MM.1S (cell line): ENCODE data around the gene CTNNA2.

Experiments used
- DNase-seq: peaks from one replicate; pipeline ENCODE4 v3.0.0-alpha.2; 2015
- H2AFZ ChIP-seq: fragments of 300-600 bp; sonication (generic); 2 replicates; pipeline ENCODE4 v1.6.0; 2016; ENCODE audit warnings: antibody characterized with exemption, low read length
- H3F3A ChIP-seq: fragments of 300-600 bp; sonication (generic); 2 replicates; pipeline ENCODE4 v1.6.1; 2016; ENCODE audit warnings: mild to moderate bottlenecking, antibody characterized with exemption, low read length, moderate library complexity, mixed read lengths; ENCODE audit not compliant: insufficient read depth
- H3K27ac ChIP-seq: fragments of 300-600 bp; sonication (generic); 2 replicates; pipeline ENCODE4 v1.5.1; 2016; ENCODE audit warnings: mild to moderate bottlenecking, low read length
- H3K27me3 ChIP-seq: fragments of 300-600 bp; sonication (generic); replicated peaks from 2 replicates; pipeline ENCODE4 v1.6.0; 2016; ENCODE audit warnings: low read length; ENCODE audit not compliant: insufficient read depth
- H3K36me3 ChIP-seq: fragments of 300-600 bp; sonication (generic); replicated peaks from 2 replicates; pipeline ENCODE4 v1.6.1; 2016; ENCODE audit warnings: mild to moderate bottlenecking, low read length, mixed read lengths; ENCODE audit not compliant: insufficient read depth
- H3K4me1 ChIP-seq: fragments of 300-600 bp; sonication (generic); 2 replicates; pipeline ENCODE4 v1.6.1; 2016; ENCODE audit warnings: low read length, mixed read lengths
- H3K4me2 ChIP-seq: fragments of 300-600 bp; sonication (generic); 2 replicates; pipeline ENCODE4 v1.6.0; 2016; ENCODE audit warnings: low read depth, low read length
- H3K4me3 ChIP-seq: fragments of 300-600 bp; sonication (generic); 2 replicates; pipeline ENCODE4 v1.5.1; 2016; ENCODE audit warnings: low read length, mixed read lengths
- H3K79me2 ChIP-seq: fragments of 300-600 bp; sonication (generic); 2 replicates; pipeline ENCODE4 v1.6.1; 2016; ENCODE audit warnings: mixed run types, low read length, mixed read lengths
- H3K9ac ChIP-seq: fragments of 300-600 bp; sonication (generic); 2 replicates; pipeline ENCODE4 v1.6.1; 2016; ENCODE audit warnings: low read length, mixed read lengths
- H3K9me2 ChIP-seq: fragments of 300-600 bp; sonication (generic); replicated peaks from 2 replicates; pipeline ENCODE4 v1.6.1; 2016; ENCODE audit warnings: mild to moderate bottlenecking, low read length, mixed read lengths; ENCODE audit not compliant: insufficient read depth
- H3K9me3 ChIP-seq: fragments of 300-600 bp; sonication (generic); replicated peaks from 2 replicates; pipeline ENCODE4 v1.6.1; 2016; ENCODE audit warnings: mild to moderate bottlenecking, low read length, mixed read lengths; ENCODE audit not compliant: insufficient read depth
- H4K20me1 ChIP-seq: fragments of 300-600 bp; sonication (generic); 2 replicates; pipeline ENCODE4 v1.6.1; 2016; ENCODE audit warnings: mild to moderate bottlenecking, low read length, moderate library complexity, mixed read lengths; ENCODE audit not compliant: insufficient read depth
- EZH2 ChIP-seq: fragments of 300-600 bp; sonication (generic); optimal IDR thresholded peaks from 2 replicates; pipeline ENCODE3; 2017; ENCODE audit warnings: low read depth, mild to moderate bottlenecking, antibody characterized with exemption, low read length, mixed read lengths
- EZH2phosphoT487 ChIP-seq: fragments of 300-600 bp; sonication (generic); IDR thresholded peaks from 2 replicates; pipeline ENCODE4 v1.6.1; 2018; ENCODE audit warnings: antibody characterized with exemption, low read length
- TF ChIP-seq, protein P1 (sequence below): fragments of 300-600 bp; sonication (generic); IDR thresholded peaks from 2 replicates; pipeline ENCODE4 v1.5.1; 2016; ENCODE audit warnings: antibody characterized with exemption, low read length, mixed read lengths

The CTNNA2 gene

DNA sequence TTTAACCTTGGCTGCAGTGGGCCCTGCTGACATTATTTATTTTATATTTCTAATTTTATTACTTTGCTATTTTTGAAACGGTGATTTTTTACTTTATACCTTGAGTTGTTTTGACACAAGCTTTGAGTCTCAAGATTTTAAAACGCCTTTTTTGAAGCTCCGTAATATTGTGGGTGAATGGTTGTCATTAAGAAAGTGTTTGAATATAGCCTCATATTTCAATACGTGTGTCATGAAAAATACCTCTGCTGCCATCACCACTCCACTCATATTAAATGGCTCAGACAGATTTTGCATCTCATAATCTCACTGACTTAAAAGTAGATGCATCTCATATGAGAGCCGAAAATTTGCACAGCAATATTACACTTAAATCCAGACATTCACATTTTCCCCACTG is 106.6 kb downstream of the CTNNA2 start:
- Histone ChIP-seq H3K9me3 (no peaks in the 10 kb centered on the region), H3K9me2 (no peaks in the 10 kb centered on the region), H3K27ac (no peak overlapping the region), H4K20me1 (no peaks in the 10 kb centered on the region), H2AFZ (no peak overlapping the region), H3K27me3 (no peaks in the 10 kb centered on the region), H3K36me3 (no peaks in the 10 kb centered on the region), H3F3A (no peaks in the 10 kb centered on the region), H3K79me2 (no peaks in the 10 kb centered on the region), H3K9ac (no peak overlapping the region), H3K4me1 (no peaks in the 10 kb centered on the region), H3K4me3 (no peak overlapping the region), H3K4me2 (no peak overlapping the region)
- TF ChIP-seq EZH2: no peak
- TF ChIP-seq, protein P1, sequence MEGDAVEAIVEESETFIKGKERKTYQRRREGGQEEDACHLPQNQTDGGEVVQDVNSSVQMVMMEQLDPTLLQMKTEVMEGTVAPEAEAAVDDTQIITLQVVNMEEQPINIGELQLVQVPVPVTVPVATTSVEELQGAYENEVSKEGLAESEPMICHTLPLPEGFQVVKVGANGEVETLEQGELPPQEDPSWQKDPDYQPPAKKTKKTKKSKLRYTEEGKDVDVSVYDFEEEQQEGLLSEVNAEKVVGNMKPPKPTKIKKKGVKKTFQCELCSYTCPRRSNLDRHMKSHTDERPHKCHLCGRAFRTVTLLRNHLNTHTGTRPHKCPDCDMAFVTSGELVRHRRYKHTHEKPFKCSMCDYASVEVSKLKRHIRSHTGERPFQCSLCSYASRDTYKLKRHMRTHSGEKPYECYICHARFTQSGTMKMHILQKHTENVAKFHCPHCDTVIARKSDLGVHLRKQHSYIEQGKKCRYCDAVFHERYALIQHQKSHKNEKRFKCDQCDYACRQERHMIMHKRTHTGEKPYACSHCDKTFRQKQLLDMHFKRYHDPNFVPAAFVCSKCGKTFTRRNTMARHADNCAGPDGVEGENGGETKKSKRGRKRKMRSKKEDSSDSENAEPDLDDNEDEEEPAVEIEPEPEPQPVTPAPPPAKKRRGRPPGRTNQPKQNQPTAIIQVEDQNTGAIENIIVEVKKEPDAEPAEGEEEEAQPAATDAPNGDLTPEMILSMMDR: no peak
- TF ChIP-seq EZH2phosphoT487: no peak
- DNase-seq: no peak

DNA sequence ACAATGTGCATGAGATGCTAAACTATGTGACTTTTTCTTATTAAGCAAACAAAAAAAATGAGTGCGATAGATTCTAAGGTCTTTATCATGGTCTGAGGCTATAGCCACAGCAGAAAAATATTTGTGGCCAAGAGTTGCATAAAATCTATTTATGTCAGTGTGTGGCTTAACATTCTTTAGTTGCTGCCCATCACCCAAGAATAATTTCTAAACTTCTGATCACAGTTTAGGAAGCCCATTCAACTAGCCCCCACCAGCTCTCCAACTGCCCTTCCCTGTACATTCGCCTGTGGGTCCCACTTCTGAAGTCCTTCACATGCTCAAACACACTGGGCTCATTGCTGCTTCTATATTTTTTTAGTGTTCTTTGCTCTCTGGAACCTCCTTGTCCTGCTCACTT is 107.1 kb downstream of the CTNNA2 start:
- no peak overlapping the region for H2AFZ ChIP-seq
- H3K36me3 ChIP-seq: no peaks in the 10 kb centered on the region
- H3F3A ChIP-seq: no peaks in the 10 kb centered on the region
- H4K20me1 ChIP-seq: no peaks in the 10 kb centered on the region
- no peaks in the 10 kb centered on the region for H3K9me2 ChIP-seq
- DNase-seq: no peak
- no peak overlapping the region for H3K4me2 ChIP-seq
- H3K9ac ChIP-seq: no peak overlapping the region
- H3K4me3 ChIP-seq: no peak overlapping the region
- TF ChIP-seq EZH2 (no peak), EZH2phosphoT487 (no peak)
- TF ChIP-seq, protein P1: no peak
- H3K27me3 ChIP-seq: no peaks in the 10 kb centered on the region
- no peaks in the 10 kb centered on the region for H3K4me1 ChIP-seq
- H3K79me2 ChIP-seq: no peaks in the 10 kb centered on the region
- no peak overlapping the region for H3K27ac ChIP-seq
- no peaks in the 10 kb centered on the region for H3K9me3 ChIP-seq

DNA sequence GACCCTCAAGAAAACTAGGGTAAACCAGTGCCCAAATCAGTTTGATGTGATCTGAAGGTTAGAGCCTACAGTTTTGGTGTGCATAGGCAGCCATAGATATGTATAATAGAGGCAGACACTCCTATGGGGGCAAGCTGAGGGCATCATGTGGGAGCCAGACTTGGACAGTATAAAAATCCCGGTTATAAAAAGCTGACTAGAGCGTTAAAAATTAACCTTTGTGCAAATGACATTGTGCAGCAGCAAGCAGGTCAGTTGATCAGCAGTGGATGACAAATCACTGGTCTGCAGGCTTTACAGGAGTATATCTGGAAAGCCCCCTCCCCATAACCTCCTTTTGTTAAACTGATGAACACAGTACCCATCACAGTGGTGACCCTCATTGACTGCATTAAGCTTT is 107.8 kb downstream of the CTNNA2 start:
- no peak overlapping the region for H3K9ac ChIP-seq
- H3K4me3 ChIP-seq: no peak overlapping the region
- H3F3A ChIP-seq: no peaks in the 10 kb centered on the region
- no peak overlapping the region for H3K4me2 ChIP-seq
- no peak for DNase-seq
- no peak overlapping the region for H2AFZ ChIP-seq
- H3K9me3 ChIP-seq: no peaks in the 10 kb centered on the region
- no peaks in the 10 kb centered on the region for H3K79me2 ChIP-seq
- H3K27ac ChIP-seq: no peak overlapping the region
- H3K9me2 ChIP-seq: no peaks in the 10 kb centered on the region
- TF ChIP-seq, protein P1: no peak
- TF ChIP-seq EZH2: no peak
- TF ChIP-seq EZH2phosphoT487: no peak
- H3K27me3 ChIP-seq: no peaks in the 10 kb centered on the region
- no peaks in the 10 kb centered on the region for H4K20me1 ChIP-seq
- no peaks in the 10 kb centered on the region for H3K36me3 ChIP-seq
- no peaks in the 10 kb centered on the region for H3K4me1 ChIP-seq
